Uterus (tissue), 4 donors: Measurements from ENCODE around the gene TRAF1. TPM values are rescaled to one million over a fixed set of nuclear protein-coding genes. Genes with fewer than 3 reads are reported as not detected.
A peak's percentile ranks its signal among the peaks of the same experiment; 100 is the strongest.

Experiments
- DNase-seq, 2 donors: peaks; one replicate each; pipeline ENCODE4 v3.0.0-alpha.2; 2019 to 2020
- H3K27ac ChIP-seq, 2 donors: fragments of 200-600 bp; sonication (generic); 1 replicate in 1 of 2; 2 replicates in 1 of 2; pipeline ENCODE4 v1.5.1; 2016 to 2018
- H3K27me3 ChIP-seq, 2 donors: fragments of 200-600 bp; sonication (generic); one replicate each; pipeline ENCODE4 v1.5.1; 2018 to 2019; ENCODE audit warnings: control low read depth in 1 of 2
- H3K36me3 ChIP-seq, 2 donors: fragments of 200-600 bp; sonication (generic); one replicate each; pipeline ENCODE4 v1.5.1; 2019; ENCODE audit warnings: control low read depth in 1 of 2
- H3K4me1 ChIP-seq, 2 donors: fragments of 200-600 bp; sonication (generic); one replicate each; pipeline ENCODE4 v1.5.1; 2018 to 2019; ENCODE audit warnings: control low read depth in 1 of 2
- H3K4me3 ChIP-seq, 2 donors: fragments of 200-600 bp; sonication (generic); 1 replicate in 1 of 2; 2 replicates in 1 of 2; pipeline ENCODE4 v1.5.1; 2018 to 2019; ENCODE audit warnings: mild to moderate bottlenecking in 1 of 2
- H3K9me3 ChIP-seq, 2 donors: fragments of 200-600 bp; sonication (generic); one replicate each; pipeline ENCODE4 v1.5.1; 2019; ENCODE audit warnings: control low read depth in 1 of 2
- POLR2A ChIP-seq, 2 donors: fragments of 450-650 bp; IDR thresholded peaks; one replicate each; pipeline ENCODE4 v1.6.1; 2016; ENCODE audit warnings: antibody characterized with exemption in 2 of 2, mild to moderate bottlenecking in 1 of 2, moderate library complexity in 1 of 2
- intact Hi-C: fragments of 100-400 bp; cut with DNase I; formaldehyde crosslinking; loops from one replicate; pipeline ENCODE4 v1.15.1; 2023; ENCODE audit warnings: low total_unique reads
- total RNA-seq, 4 donors: library from RNA; depleted of rRNA in 3 of 4; stranded (reverse); fragments of >200 nt in 3 of 4; gene quantifications; one replicate each; pipeline versions ENCODE4 v1.1.0 to v1.2.4, GENCODE V29; 2014 to 2023
- TF ChIP-seq, protein P1 (sequence below), 4 experiments: fragments of 200-600 bp in 2 of 4; fragments of 450-650 bp in 2 of 4; sonication (generic) in 2 of 4; IDR thresholded peaks; one replicate each; pipeline ENCODE4 v1.5.1; 2016 to 2019; ENCODE audit warnings: antibody characterized with exemption in 4 of 4, mild to moderate bottlenecking in 2 of 4, moderate library complexity in 1 of 4
- donor health status: DM: yes; HTN: yes; CAD: no.

Gene TRAF1
- total RNA-seq, 4 donors from 2014 or later, result 0.51 to 8.7 (median 2.6) TPM

DNA sequence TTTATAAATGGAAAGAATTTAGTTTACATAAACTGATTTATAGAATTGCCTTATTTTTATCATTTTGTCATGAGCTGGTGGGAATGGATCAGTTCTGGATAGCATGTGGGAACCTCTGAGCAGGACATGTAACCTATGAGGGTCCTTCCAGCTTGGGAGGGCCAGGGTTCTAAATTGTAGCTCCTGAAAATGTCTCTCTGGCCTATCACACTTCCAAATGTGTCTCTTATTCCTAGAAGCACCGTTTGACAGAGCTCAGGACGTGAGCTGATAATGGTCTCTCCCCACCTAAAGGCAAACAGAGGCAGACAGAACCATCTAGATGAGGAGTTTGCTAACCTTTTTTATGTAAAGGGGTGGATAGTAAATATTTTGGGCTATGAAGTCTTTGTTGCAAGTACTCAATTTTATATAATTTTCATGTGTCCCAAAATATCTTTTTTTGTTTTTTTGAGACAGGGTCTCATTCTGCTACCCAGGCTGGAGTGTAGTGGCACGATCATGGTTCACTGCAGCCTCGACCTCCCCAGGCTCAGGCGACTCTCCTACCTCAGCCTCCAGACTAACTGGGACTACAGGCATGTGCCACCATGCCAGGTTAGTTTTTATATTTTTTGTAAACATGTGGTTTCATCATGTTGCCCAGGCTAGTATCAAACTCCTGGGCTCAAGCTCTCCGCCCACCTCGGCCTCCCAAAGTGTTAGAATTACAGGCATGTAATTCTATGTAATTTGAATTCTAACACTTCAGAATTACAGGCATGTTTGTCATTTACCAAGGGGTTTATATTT lies 4.0 kb downstream of the TRAF1 start:
- Histone ChIP-seq H3K9me3 (no peaks in the 10 kb centered on the region), H3K36me3 (no peaks in the 10 kb centered on the region), H3K4me1 (no peaks in the 10 kb centered on the region), H3K27me3 (no peaks in the 10 kb centered on the region), H3K27ac (no peak overlapping the region), H3K4me3 (no peak overlapping the region)
- no peak for DNase-seq
- intact Hi-C loops, result no loop called here
- no peak for TF ChIP-seq POLR2A (IDR thresholded peaks at IDR 0.05)
- TF ChIP-seq, protein P1, sequence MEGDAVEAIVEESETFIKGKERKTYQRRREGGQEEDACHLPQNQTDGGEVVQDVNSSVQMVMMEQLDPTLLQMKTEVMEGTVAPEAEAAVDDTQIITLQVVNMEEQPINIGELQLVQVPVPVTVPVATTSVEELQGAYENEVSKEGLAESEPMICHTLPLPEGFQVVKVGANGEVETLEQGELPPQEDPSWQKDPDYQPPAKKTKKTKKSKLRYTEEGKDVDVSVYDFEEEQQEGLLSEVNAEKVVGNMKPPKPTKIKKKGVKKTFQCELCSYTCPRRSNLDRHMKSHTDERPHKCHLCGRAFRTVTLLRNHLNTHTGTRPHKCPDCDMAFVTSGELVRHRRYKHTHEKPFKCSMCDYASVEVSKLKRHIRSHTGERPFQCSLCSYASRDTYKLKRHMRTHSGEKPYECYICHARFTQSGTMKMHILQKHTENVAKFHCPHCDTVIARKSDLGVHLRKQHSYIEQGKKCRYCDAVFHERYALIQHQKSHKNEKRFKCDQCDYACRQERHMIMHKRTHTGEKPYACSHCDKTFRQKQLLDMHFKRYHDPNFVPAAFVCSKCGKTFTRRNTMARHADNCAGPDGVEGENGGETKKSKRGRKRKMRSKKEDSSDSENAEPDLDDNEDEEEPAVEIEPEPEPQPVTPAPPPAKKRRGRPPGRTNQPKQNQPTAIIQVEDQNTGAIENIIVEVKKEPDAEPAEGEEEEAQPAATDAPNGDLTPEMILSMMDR (IDR thresholded peaks at IDR 0.05), result no peak

DNA sequence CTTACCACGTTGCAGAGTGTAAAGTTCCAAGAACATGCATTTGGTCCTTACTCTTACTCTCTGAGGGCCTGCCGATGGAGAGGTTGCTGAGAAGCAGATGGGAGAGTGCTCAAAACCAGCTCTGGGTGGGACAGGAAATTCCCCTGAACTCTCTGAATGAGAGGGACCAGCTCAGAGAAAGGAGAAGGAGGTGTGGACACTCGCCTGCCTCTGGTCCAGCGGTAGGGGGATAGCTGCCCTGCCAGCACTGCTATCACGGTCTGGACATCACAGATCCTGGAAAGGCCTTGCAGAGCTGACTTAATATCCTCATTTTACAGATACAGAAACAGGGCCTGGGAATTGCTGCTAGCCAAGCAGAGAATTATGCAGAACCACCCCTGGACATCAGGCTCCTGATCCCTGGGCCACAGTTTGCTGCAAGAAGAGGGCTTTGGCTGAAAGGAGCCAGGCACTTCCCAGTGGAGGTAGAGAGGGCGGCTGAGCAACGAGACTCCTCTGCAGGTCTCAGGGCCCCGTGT lies 4.9 kb downstream of the TRAF1 start:
- H3K27me3 ChIP-seq, result no peaks in the 10 kb centered on the region
- no peak overlapping the region for H3K4me3 ChIP-seq
- no peaks in the 10 kb centered on the region for H3K36me3 ChIP-seq
- TF ChIP-seq POLR2A (IDR thresholded peaks at IDR 0.05), result no peak
- TF ChIP-seq, protein P1 (IDR thresholded peaks at IDR 0.05), result no peak
- no peaks in the 10 kb centered on the region for H3K4me1 ChIP-seq
- H3K9me3 ChIP-seq, result no peaks in the 10 kb centered on the region
- DNase-seq, result no peak
- intact Hi-C loops, result no loop called here
- no peak overlapping the region for H3K27ac ChIP-seq

DNA sequence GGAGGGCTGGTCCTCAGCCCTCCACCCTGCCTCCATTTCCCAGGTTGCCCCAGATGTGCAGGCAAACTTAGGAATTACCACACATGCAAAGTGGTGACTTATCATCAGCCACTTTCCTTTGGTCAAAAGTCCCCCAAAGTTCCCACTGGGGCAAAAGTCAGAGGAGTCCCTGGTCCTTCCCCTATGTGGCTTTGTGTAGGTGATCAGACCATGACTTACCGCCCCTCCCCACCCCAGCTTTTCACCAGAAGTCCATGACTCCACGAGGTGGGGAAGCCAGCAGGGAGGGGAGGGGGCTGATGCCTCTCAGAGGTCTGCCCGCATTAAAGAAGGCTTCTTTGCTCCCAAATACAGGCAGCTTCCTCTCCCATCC lies 5.8 kb downstream of the TRAF1 start:
- DNase-seq, result no peak

DNA sequence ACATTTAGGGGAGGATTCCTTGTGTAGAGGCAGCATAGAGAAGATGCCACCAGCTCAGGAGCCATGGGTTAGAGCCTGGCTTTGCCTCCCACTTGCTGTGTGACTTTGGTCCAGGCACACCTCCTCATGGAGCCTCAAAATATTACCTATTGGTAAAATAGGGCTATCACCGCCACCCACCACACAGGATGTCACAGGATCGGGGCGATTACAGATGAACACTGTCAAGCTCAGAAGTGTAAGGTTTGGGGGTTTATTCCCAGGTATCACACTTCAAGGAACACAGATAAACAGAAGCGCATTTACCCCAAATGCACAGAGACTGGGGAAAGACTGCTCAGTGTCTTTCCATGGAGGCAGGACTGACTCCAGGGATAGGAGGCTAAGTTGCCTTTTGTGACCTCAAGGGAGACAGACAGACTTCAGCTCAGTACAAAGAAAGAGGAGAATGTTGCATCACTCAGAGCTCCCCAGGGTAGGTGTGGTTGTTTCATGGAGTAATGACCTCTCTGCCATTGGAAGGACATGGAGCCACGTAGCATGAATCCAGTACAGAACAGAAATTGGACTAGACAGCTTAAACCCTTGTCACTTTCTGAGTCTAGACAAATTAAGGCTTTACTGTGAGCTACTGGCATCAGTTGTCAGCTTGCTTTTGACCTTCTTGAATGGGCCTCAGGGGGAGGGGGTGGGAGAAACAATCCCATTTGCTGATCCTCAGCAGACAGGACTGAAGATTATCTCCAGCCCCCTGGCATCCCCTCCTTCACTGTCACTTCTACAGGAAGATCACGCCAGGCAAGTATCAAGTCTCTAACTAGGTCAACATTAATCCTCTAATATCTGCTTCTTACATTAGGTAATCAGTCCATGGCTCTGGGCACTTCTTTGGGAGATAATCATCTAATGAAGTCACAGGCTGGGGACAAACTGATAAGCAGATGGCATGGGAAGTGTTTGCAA lies 6.5 kb downstream of the TRAF1 start:
- no peaks in the 10 kb centered on the region for H3K36me3 ChIP-seq
- peak overlapping the region; percentile 4 to 72 for H3K27ac ChIP-seq
- TF ChIP-seq POLR2A (IDR thresholded peaks at IDR 0.05), result no peak
- TF ChIP-seq, protein P1 (IDR thresholded peaks at IDR 0.05), result no peak
- no peaks in the 10 kb centered on the region for H3K27me3 ChIP-seq
- peaks cover 0 to 4% of the 10 kb centered on the region in 2 donors for H3K4me1 ChIP-seq
- H3K4me3 ChIP-seq, result no peak overlapping the region
- no peaks in the 10 kb centered on the region for H3K9me3 ChIP-seq
- no peak for DNase-seq
- intact Hi-C loops, result no loop called here

More for the DNA sequence above, 5.8 kb downstream of the TRAF1 start:
- Histone ChIP-seq H3K4me1 (peaks cover 0 to 4% of the 10 kb centered on the region in 2 donors), H3K4me3 (no peak overlapping the region), H3K9me3 (no peaks in the 10 kb centered on the region), H3K36me3 (no peaks in the 10 kb centered on the region), H3K27me3 (no peaks in the 10 kb centered on the region), H3K27ac (no peak overlapping the region)
- intact Hi-C loops, result no loop called here
- TF ChIP-seq, protein P1 (IDR thresholded peaks at IDR 0.05), result no peak
- no peak for TF ChIP-seq POLR2A (IDR thresholded peaks at IDR 0.05)
